Caco-2 (cell line): ENCODE measurements around the gene PXT1. TPM values are rescaled to one million over a fixed set of nuclear protein-coding genes. Genes with fewer than 3 reads are reported as not detected.

ENCODE experiments used
- BruUV-seq: library from RNA; stranded (reverse); fragments of 400-500 nt; replicated peaks from 2 replicates; lab custom pipeline; 2021; lab: Mats Ljungman, UMichigan
- CTCF ChIA-PET: fragments of 300-600 bp; sonication (Branson Sonifier 250); formaldehyde crosslinking; loops from one replicate; lab custom pipeline; 2022; ENCODE audit warnings: antibody characterized with exemption; lab: Charles Lee
- POLR2A ChIA-PET: fragments of 300-600 bp; sonication (Branson Sonifier 250); formaldehyde crosslinking; loops from one replicate; lab custom pipeline; 2022; ENCODE audit warnings: antibody characterized with exemption; lab: Charles Lee
- DNase-seq, 2 experiments: peaks; one replicate each; pipeline versions ENCODE4 v3.0.0 to v3.0.0-alpha.2; 2020 to 2022
- H3K27me3 ChIP-seq: replicated peaks from 2 replicates; pipeline ENCODE4 v1.6.0; 2011; ENCODE audit warnings: low read length; ENCODE audit not compliant: control insufficient read depth, insufficient read depth
- H3K36me3 ChIP-seq: 2 replicates; pipeline ENCODE4 v1.5.1; 2011; ENCODE audit warnings: low read length; ENCODE audit not compliant: control insufficient read depth, insufficient read depth
- H3K4me1 ChIP-seq: fragments of 250-450 bp; sonication (Bioruptor Pico); 2 replicates; pipeline ENCODE4 v1.5.1; 2020; ENCODE audit warnings: mild to moderate bottlenecking
- H3K4me3 ChIP-seq: 2 replicates; pipeline ENCODE4 v1.5.1; 2011; ENCODE audit warnings: low read depth, mild to moderate bottlenecking, control low read depth, low read length
- H3K9me3 ChIP-seq: fragments of 250-450 bp; sonication (Bioruptor Pico); 2 replicates; pipeline ENCODE4 v1.5.1; 2020; ENCODE audit warnings: mild to moderate bottlenecking, moderate library complexity
- H3K27ac Mint-ChIP-seq: one replicate; pipeline ENCODE4 v1.8.0; 2022; ENCODE audit warnings: mixed read lengths; ENCODE audit not compliant: unreplicated experiment
- H3K27me3 Mint-ChIP-seq: one replicate; pipeline ENCODE4 v1.8.0; 2022; ENCODE audit warnings: mixed read lengths; ENCODE audit not compliant: insufficient read depth, unreplicated experiment
- H3K36me3 Mint-ChIP-seq: one replicate; pipeline ENCODE4 v1.8.0; 2022; ENCODE audit warnings: mild to moderate bottlenecking, mixed read lengths; ENCODE audit not compliant: insufficient read depth, unreplicated experiment
- H3K4me1 Mint-ChIP-seq: one replicate; pipeline ENCODE4 v1.8.0; 2022; ENCODE audit warnings: low read depth, mixed read lengths; ENCODE audit not compliant: unreplicated experiment
- H3K4me3 Mint-ChIP-seq: one replicate; pipeline ENCODE4 v1.8.0; 2022; ENCODE audit warnings: mild to moderate bottlenecking, moderate library complexity, mixed read lengths; ENCODE audit not compliant: unreplicated experiment
- H3K9me3 Mint-ChIP-seq: one replicate; pipeline ENCODE4 v1.8.0; 2022; ENCODE audit warnings: mixed read lengths; ENCODE audit not compliant: unreplicated experiment
- intact Hi-C: fragments of 100-400 bp; cut with micrococcal nuclease; formaldehyde crosslinking; loops from one replicate; pipeline ENCODE4 v1.10.0; 2022; ENCODE audit not compliant: unreplicated experiment
- total RNA-seq: library from RNA; stranded (reverse); gene quantifications from 2 replicates; pipeline ENCODE4 v1.2.3, GENCODE V29; 2022
- TF ChIP-seq, protein P1 (sequence below), 2 experiments: fragments of 200-600 bp in 1 of 2; IDR thresholded peaks; 1 replicate in 1 of 2; 2 replicates in 1 of 2; pipeline versions ENCODE4 v1.5.1 to v1.8.0; 2011 to 2022; ENCODE audit warnings: antibody characterized with exemption in 1 of 2, control low read depth in 1 of 2, inconsistent platforms in 1 of 2, low read depth in 1 of 2, low read length in 1 of 2, mild to moderate bottlenecking in 1 of 2, moderate library complexity in 1 of 2; ENCODE audit not compliant: insufficient read depth in 1 of 2, severe bottlenecking in 1 of 2, unreplicated experiment in 1 of 2

The PXT1 gene
- total RNA-seq, 1 experiment from 2014 or later: not detected

DNA sequence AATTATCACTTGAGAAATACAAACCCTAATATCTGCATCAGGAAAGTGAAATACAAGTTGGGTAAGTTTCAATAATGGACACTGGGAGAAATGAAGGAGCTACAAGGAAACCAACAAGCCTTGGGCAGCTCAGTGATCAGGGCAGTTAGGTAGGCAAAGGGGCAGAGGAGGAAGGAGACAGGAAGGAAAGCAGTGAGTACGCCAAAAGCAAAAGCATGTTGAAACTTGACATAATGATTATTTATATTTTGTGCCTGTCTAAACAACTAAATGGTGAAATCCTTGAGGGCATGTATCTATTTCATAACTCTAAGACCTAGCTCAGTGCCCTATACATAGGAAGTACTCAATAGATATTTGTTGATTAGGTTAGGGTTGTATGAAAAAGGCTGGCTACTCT is 23.3 kb downstream of the PXT1 start:
- no peak overlapping the region for H3K4me3 ChIP-seq
- Mint-ChIP-seq H3K27me3 (no peaks in the 10 kb centered on the region), H3K27ac (no peak overlapping the region), H3K4me3 (no peak overlapping the region), H3K36me3 (peaks cover 13% of the 10 kb centered on the region), H3K4me1 (peaks cover 22% of the 10 kb centered on the region), H3K9me3 (no peaks in the 10 kb centered on the region)
- ChIA-PET CTCF (no interaction called here), POLR2A (no interaction called here)
- TF ChIP-seq, protein P1, sequence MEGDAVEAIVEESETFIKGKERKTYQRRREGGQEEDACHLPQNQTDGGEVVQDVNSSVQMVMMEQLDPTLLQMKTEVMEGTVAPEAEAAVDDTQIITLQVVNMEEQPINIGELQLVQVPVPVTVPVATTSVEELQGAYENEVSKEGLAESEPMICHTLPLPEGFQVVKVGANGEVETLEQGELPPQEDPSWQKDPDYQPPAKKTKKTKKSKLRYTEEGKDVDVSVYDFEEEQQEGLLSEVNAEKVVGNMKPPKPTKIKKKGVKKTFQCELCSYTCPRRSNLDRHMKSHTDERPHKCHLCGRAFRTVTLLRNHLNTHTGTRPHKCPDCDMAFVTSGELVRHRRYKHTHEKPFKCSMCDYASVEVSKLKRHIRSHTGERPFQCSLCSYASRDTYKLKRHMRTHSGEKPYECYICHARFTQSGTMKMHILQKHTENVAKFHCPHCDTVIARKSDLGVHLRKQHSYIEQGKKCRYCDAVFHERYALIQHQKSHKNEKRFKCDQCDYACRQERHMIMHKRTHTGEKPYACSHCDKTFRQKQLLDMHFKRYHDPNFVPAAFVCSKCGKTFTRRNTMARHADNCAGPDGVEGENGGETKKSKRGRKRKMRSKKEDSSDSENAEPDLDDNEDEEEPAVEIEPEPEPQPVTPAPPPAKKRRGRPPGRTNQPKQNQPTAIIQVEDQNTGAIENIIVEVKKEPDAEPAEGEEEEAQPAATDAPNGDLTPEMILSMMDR (IDR thresholded peaks at IDR 0.05; ENCODE audit: insufficient read depth in 1 of 2, low read depth in 1 of 2, low read length in 1 of 2, severe bottlenecking in 1 of 2, unreplicated experiment in 1 of 2): no peak
- no TSS peak for BruUV-seq
- H3K27me3 ChIP-seq: no peaks in the 10 kb centered on the region
- no peak for DNase-seq
- no peaks in the 10 kb centered on the region for H3K9me3 ChIP-seq
- H3K36me3 ChIP-seq: no peaks in the 10 kb centered on the region
- peaks cover 15% of the 10 kb centered on the region for H3K4me1 ChIP-seq
- intact Hi-C loops: no loop called here

DNA sequence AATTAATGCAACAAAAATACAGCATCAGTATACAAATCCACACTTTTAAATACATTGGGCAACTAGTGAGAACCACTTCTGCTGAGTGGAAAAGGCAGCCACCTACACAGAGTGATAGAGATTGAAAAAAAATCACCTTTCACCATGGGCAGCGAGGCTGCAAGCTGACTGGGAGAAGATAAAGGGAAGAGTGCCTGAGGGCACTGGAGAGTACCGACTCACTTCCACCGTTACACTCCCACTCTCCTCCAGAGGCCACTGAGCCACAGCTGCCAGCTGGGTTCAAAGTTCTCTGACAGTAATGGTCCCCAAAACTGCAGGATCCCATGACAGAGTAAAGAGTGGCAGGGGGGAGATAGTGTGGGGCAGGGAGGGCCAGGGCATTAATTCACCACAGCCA is 24.1 kb downstream of the PXT1 start:
- Histone ChIP-seq H3K36me3 (no peaks in the 10 kb centered on the region), H3K4me3 (no peak overlapping the region), H3K27me3 (no peaks in the 10 kb centered on the region), H3K9me3 (peaks cover 5% of the 10 kb centered on the region; the same call in 1 of the 2 replicates), H3K4me1 (peaks cover 17% of the 10 kb centered on the region)
- Mint-ChIP-seq H3K27ac (no peak overlapping the region), H3K4me3 (no peak overlapping the region), H3K27me3 (no peaks in the 10 kb centered on the region), H3K9me3 (no peaks in the 10 kb centered on the region), H3K36me3 (peaks cover 7% of the 10 kb centered on the region), H3K4me1 (peaks cover 17% of the 10 kb centered on the region)
- no peak for DNase-seq
- TF ChIP-seq, protein P1 (IDR thresholded peaks at IDR 0.05; ENCODE audit: insufficient read depth in 1 of 2, low read depth in 1 of 2, low read length in 1 of 2, severe bottlenecking in 1 of 2, unreplicated experiment in 1 of 2): no peak
- POLR2A ChIA-PET: no interaction called here
- no TSS peak for BruUV-seq
- CTCF ChIA-PET: no interaction called here
- intact Hi-C loops: no loop called here

DNA sequence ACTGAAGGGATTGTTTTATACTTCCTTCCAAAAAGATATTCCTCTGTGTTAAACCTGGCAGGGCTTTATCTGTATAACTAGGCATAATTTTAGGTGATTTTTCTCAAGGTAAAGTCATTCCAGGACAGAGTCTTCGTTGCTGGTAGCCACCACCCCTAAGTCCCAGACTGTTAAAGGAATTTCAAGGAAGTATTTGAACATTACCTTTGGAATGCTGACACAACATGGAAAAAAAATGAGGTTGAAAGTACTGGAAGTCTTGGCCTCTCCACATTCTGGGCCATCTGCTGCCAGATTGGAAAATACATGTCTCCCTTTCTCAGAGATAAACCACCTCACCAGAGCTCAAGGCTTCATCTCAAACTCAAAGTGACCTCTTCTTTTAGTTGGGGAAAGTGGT is 28.2 kb downstream of the PXT1 start:
- Histone ChIP-seq H3K9me3 (peaks cover 7% of the 10 kb centered on the region; the same call in 1 of the 2 replicates), H3K4me3 (no peak overlapping the region), H3K36me3 (no peaks in the 10 kb centered on the region), H3K27me3 (no peaks in the 10 kb centered on the region), H3K4me1 (peaks cover 14% of the 10 kb centered on the region)
- Mint-ChIP-seq H3K4me1 (peaks cover 7% of the 10 kb centered on the region), H3K36me3 (no peaks in the 10 kb centered on the region), H3K9me3 (peaks cover 10% of the 10 kb centered on the region), H3K4me3 (no peak overlapping the region), H3K27me3 (no peaks in the 10 kb centered on the region), H3K27ac (no peak overlapping the region)
- TF ChIP-seq, protein P1 (IDR thresholded peaks at IDR 0.05; ENCODE audit: insufficient read depth in 1 of 2, low read depth in 1 of 2, low read length in 1 of 2, severe bottlenecking in 1 of 2, unreplicated experiment in 1 of 2): no peak
- CTCF ChIA-PET: no interaction called here
- POLR2A ChIA-PET: no interaction called here
- no TSS peak for BruUV-seq
- DNase-seq: no peak
- intact Hi-C loops: no loop called here
